CD14-positive monocyte (primary cell): ENCODE measurements around the gene KLHL22. TPM values are rescaled to one million over a fixed set of nuclear protein-coding genes. Genes with fewer than 3 reads are reported as not detected.

Experiments
- DNase-seq, 3 donors: peaks; one replicate each; pipeline ENCODE4 v3.0.0-alpha.2; 2011 to 2022
- H2AFZ ChIP-seq: 2 replicates; pipeline ENCODE4 v1.6.0; 2012; ENCODE audit warnings: mild to moderate bottlenecking, low read depth, low read length, inconsistent platforms; ENCODE audit not compliant: insufficient read depth, poor library complexity, severe bottlenecking
- H3K27ac ChIP-seq, 2 donors: 1 replicate in 1 of 2; 2 replicates in 1 of 2; pipeline ENCODE4 v1.5.1; 2012 to 2013; ENCODE audit warnings: low read length in 2 of 2, control low read depth in 1 of 2, inconsistent platforms in 1 of 2, low read depth in 1 of 2, mild to moderate bottlenecking in 1 of 2
- H3K27me3 ChIP-seq, 2 donors: one replicate each; pipeline versions ENCODE4 v1.6.0 to v1.6.1; 2011 to 2013; ENCODE audit warnings: low read length in 2 of 2; ENCODE audit not compliant: control insufficient read depth in 2 of 2, insufficient read depth in 2 of 2
- H3K36me3 ChIP-seq, 2 donors: replicated peaks in 1 of 2; 1 replicate in 1 of 2; 2 replicates in 1 of 2; pipeline versions ENCODE4 v1.5.1 to v1.6.1; 2012 to 2013; ENCODE audit warnings: low read length in 2 of 2, control low read depth in 1 of 2, inconsistent platforms in 1 of 2, mild to moderate bottlenecking in 1 of 2; ENCODE audit not compliant: insufficient read depth in 2 of 2, control insufficient read depth in 1 of 2
- H3K4me1 ChIP-seq, 2 donors: 1 replicate in 1 of 2; 2 replicates in 1 of 2; pipeline versions ENCODE4 v1.5.1 to v1.6.1; 2012 to 2013; ENCODE audit warnings: low read length in 2 of 2, control low read depth in 1 of 2, inconsistent platforms in 1 of 2, mild to moderate bottlenecking in 1 of 2, moderate library complexity in 1 of 2; ENCODE audit not compliant: insufficient read depth in 2 of 2, control insufficient read depth in 1 of 2
- H3K4me2 ChIP-seq: replicated peaks from 2 replicates; pipeline ENCODE3; 2012; ENCODE audit warnings: low read length, moderate library complexity, mild to moderate bottlenecking; ENCODE audit not compliant: poor library complexity, severe bottlenecking; ENCODE audit errors: extremely low read depth
- H3K4me3 ChIP-seq, 3 experiments: fragments of 200-600 bp in 1 of 3; sonication (generic) in 1 of 3; replicated peaks in 1 of 3; 1 replicate in 2 of 3; 2 replicates in 1 of 3; pipeline ENCODE4 v1.5.1; 2011 to 2013; ENCODE audit warnings: low read length in 3 of 3, mild to moderate bottlenecking in 3 of 3, control low read depth in 2 of 3, low read depth in 2 of 3, inconsistent platforms in 1 of 3, moderate library complexity in 1 of 3
- H3K79me2 ChIP-seq: 2 replicates; pipeline ENCODE4 v1.6.0; 2012; ENCODE audit warnings: mild to moderate bottlenecking, control low read depth, inconsistent platforms, low read length, moderate library complexity; ENCODE audit not compliant: insufficient read depth
- H3K9ac ChIP-seq: 2 replicates; pipeline ENCODE4 v1.6.0; 2017; ENCODE audit warnings: low read length, mild to moderate bottlenecking; ENCODE audit not compliant: insufficient read depth, poor library complexity, severe bottlenecking
- H3K9me3 ChIP-seq, 2 donors: replicated peaks in 1 of 2; 1 replicate in 1 of 2; 2 replicates in 1 of 2; pipeline versions ENCODE4 v1.5.1 to v1.6.1; 2012 to 2013; ENCODE audit warnings: low read length in 2 of 2, control low read depth in 1 of 2; ENCODE audit not compliant: control insufficient read depth in 1 of 2, insufficient read depth in 1 of 2
- H4K20me1 ChIP-seq: 2 replicates; pipeline ENCODE4 v1.6.0; 2012; ENCODE audit warnings: mild to moderate bottlenecking, low read length, control low read depth, moderate library complexity; ENCODE audit not compliant: insufficient read depth
- H3K27ac Mint-ChIP-seq, 7 donors: one replicate each; pipeline ENCODE4 v1.8.0; 2020; ENCODE audit warnings: mild to moderate bottlenecking in 7 of 7, mixed read lengths in 7 of 7, moderate library complexity in 6 of 7, inconsistent platforms in 2 of 7
- H3K27me3 Mint-ChIP-seq, 3 donors: one replicate each; pipeline ENCODE4 v1.8.0; 2021 to 2022; ENCODE audit warnings: low read depth in 3 of 3, mild to moderate bottlenecking in 3 of 3, mixed read lengths in 3 of 3, moderate library complexity in 3 of 3, inconsistent platforms in 1 of 3
- H3K36me3 Mint-ChIP-seq, 2 donors: one replicate each; pipeline ENCODE4 v1.8.0; 2020; ENCODE audit warnings: mixed read lengths in 2 of 2, inconsistent platforms in 1 of 2, mild to moderate bottlenecking in 1 of 2
- H3K4me1 Mint-ChIP-seq: one replicate; pipeline ENCODE4 v1.8.0; 2020; ENCODE audit warnings: mild to moderate bottlenecking, mixed read lengths
- H3K4me3 Mint-ChIP-seq, 2 donors: one replicate each; pipeline ENCODE4 v1.8.0; 2020; ENCODE audit warnings: mild to moderate bottlenecking in 2 of 2, mixed read lengths in 2 of 2, moderate library complexity in 1 of 2
- H3K9me3 Mint-ChIP-seq, 7 donors: one replicate each; pipeline ENCODE4 v1.8.0; 2020 to 2022; ENCODE audit warnings: mixed read lengths in 7 of 7, mild to moderate bottlenecking in 6 of 7, moderate library complexity in 6 of 7, inconsistent platforms in 2 of 7
- WGBS: methylation state at CpG from one replicate; pipeline ENCODE4 v1.1.5; 2013; ENCODE audit warnings: missing lambda C conversion rate; ENCODE audit not compliant: insufficient coverage; 5-methylcytosine and 5-hydroxymethylcytosine counted together
- intact Hi-C, 2 donors: fragments of 100-400 bp; cut with micrococcal nuclease; formaldehyde crosslinking; loops; one replicate each; pipeline versions ENCODE4 v1.15.0 to v1.15.1; 2023
- polyA plus RNA-seq, 3 donors: library from polyadenylated mRNA; depleted of rRNA in 1 of 3; unstranded in 2 of 3; stranded (reverse) in 1 of 3; fragments of 300-500 nt in 2 of 3; fragments of >200 nt in 1 of 3; fragmentation: Illumina TruSeq in 2 of 3; gene quantifications; 1 replicate in 2 of 3; 2 replicates in 1 of 3; pipeline ENCODE4 v1.2.3, GENCODE V29; 2012 to 2021
- TF ChIP-seq, protein P1 (sequence below): fragments of 200-600 bp; IDR thresholded peaks from one replicate; pipeline ENCODE4 v1.8.0; 2022; ENCODE audit warnings: antibody characterized with exemption, mild to moderate bottlenecking

Gene KLHL22
- polyA plus RNA-seq, 3 donors = 7.8 to 15.6 (median 9.2) TPM

GRCh38 chr22:20436307-20436767 is 59.3 kb downstream of the KLHL22 start:
- H3K27me3 ChIP-seq = peaks cover 45 to 76% of the 10 kb centered on the region in 2 donors
- Mint-ChIP-seq H3K4me1 (peaks cover 20% of the 10 kb centered on the region), H3K36me3 (peaks cover 26 to 38% of the 10 kb centered on the region in 2 donors), H3K27me3 (peaks cover 75 to 79% (median 76%) of the 10 kb centered on the region in 3 donors), H3K9me3 (peaks cover 0 to 26% (median 17%) of the 10 kb centered on the region in 7 donors), H3K4me3 (peak overlapping the region in 1 of 2 donors; percentile 87), H3K27ac (no peak overlapping the region)
- no peak overlapping the region for H3K27ac ChIP-seq
- H3K9ac ChIP-seq = no peak overlapping the region
- H3K9me3 ChIP-seq = peaks cover 3 to 31% of the 10 kb centered on the region in 2 donors
- H3K4me3 ChIP-seq = no peak overlapping the region
- H4K20me1 ChIP-seq = peaks cover 17% of the 10 kb centered on the region
- peaks cover 0 to 10% of the 10 kb centered on the region in 2 donors for H3K36me3 ChIP-seq
- intact Hi-C loops = no loop called here
- H3K4me2 ChIP-seq = peak overlapping the region; percentile 39
- H3K79me2 ChIP-seq = no peaks in the 10 kb centered on the region
- 1% methylated on average over 51 of the region's 56 CpGs for WGBS
- TF ChIP-seq, protein P1, sequence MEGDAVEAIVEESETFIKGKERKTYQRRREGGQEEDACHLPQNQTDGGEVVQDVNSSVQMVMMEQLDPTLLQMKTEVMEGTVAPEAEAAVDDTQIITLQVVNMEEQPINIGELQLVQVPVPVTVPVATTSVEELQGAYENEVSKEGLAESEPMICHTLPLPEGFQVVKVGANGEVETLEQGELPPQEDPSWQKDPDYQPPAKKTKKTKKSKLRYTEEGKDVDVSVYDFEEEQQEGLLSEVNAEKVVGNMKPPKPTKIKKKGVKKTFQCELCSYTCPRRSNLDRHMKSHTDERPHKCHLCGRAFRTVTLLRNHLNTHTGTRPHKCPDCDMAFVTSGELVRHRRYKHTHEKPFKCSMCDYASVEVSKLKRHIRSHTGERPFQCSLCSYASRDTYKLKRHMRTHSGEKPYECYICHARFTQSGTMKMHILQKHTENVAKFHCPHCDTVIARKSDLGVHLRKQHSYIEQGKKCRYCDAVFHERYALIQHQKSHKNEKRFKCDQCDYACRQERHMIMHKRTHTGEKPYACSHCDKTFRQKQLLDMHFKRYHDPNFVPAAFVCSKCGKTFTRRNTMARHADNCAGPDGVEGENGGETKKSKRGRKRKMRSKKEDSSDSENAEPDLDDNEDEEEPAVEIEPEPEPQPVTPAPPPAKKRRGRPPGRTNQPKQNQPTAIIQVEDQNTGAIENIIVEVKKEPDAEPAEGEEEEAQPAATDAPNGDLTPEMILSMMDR = no peak
- H2AFZ ChIP-seq = no peak overlapping the region
- peaks cover 18 to 26% of the 10 kb centered on the region in 2 donors for H3K4me1 ChIP-seq
- DNase-seq = no peak

DNA sequence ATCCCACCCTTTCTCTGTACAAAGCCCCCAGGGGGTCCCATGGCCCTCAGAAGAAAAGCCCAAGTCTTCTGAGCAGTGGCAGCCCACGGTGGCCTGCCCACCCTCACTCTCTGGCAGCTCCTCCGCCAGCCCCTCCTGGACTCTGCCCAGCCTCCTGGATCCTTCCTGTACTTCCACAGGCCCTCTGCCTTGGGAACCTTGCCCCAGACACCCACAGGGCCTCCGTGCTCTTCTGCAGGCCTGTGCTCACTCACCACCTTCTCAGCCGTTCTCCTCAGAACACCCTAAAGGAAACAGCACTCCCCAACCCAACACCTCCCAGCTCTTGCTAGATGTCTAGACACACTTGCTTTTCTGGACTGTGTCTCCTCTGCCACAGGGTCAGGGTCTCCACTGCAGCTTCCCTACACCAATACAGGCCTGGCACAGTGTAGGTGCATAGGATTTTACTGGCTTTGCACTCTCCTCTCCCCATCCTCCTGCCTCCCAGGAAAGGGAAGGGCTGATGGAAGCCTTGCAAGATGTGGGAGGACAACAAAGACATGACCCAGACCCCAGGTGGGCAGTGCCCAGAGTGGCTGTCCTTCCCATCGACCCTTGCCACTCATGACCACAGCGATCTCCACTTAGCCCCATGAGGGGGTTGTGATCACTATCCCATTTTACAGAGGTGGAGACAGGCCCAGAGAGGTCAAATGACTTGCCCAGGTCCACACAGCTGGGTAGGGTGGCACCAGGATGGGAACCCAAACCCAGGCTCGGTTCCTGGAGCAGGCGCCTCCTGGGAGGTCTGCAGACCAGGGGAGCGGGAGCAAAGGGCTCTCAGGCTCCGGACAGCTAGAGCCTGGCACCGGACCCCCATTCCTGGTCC is 59.9 kb downstream of the KLHL22 start:
- H3K36me3 Mint-ChIP-seq = peaks cover 19 to 36% of the 10 kb centered on the region in 2 donors
- Histone ChIP-seq H3K79me2 (no peaks in the 10 kb centered on the region), H3K4me1 (peaks cover 23 to 32% of the 10 kb centered on the region in 2 donors), H3K4me3 (no peak overlapping the region), H3K36me3 (peaks cover 0 to 3% of the 10 kb centered on the region in 2 donors), H3K4me2 (peak overlapping the region; percentile 39), H3K9ac (no peak overlapping the region), H3K9me3 (peaks cover 3 to 35% of the 10 kb centered on the region in 2 donors), H4K20me1 (peaks cover 17% of the 10 kb centered on the region), H3K27ac (no peak overlapping the region), H3K27me3 (peaks cover 46 to 81% of the 10 kb centered on the region in 2 donors), H2AFZ (no peak overlapping the region)
- TF ChIP-seq, protein P1 = no peak
- H3K27ac Mint-ChIP-seq = peak overlapping the region in 3 of 7 donors; percentile 6 to 25 (median 24)
- WGBS = 69% methylated on average over 10 of the region's 11 CpGs
- DNase-seq = no peak
- H3K9me3 Mint-ChIP-seq = peaks cover 0 to 29% (median 17%) of the 10 kb centered on the region in 7 donors
- H3K27me3 Mint-ChIP-seq = peaks cover 76 to 86% (median 81%) of the 10 kb centered on the region in 3 donors
- peaks cover 24% of the 10 kb centered on the region for H3K4me1 Mint-ChIP-seq
- peak overlapping the region in 1 of 2 donors; percentile 87 for H3K4me3 Mint-ChIP-seq
- intact Hi-C loops = no loop called here
